IMR-90 (cell line): ENCODE data around the gene EXOC6B.

Experiments
- CEBPB ChIP-seq: IDR thresholded peaks from 2 replicates; pipeline ENCODE4 v1.6.1; 2012; ENCODE audit warnings: low read depth, low read length, improper control_type of control experiment
- FOS ChIP-seq: fragments of 150-350 bp; IDR thresholded peaks from 2 replicates; pipeline ENCODE4 v1.6.1; 2016; ENCODE audit warnings: low read depth, low read length
- MAFK ChIP-seq: IDR thresholded peaks from 2 replicates; pipeline ENCODE4 v1.6.1; 2012; ENCODE audit warnings: low read depth, low read length, improper control_type of control experiment
- MAZ ChIP-seq: IDR thresholded peaks from 2 replicates; pipeline ENCODE4 v1.6.1; 2012; ENCODE audit warnings: low read depth, mild to moderate bottlenecking, low read length, improper control_type of control experiment, moderate library complexity, borderline replicate concordance
- MXI1 ChIP-seq: IDR thresholded peaks from 2 replicates; pipeline ENCODE4 v1.6.1; 2012; ENCODE audit warnings: low read depth, mild to moderate bottlenecking, low read length, moderate library complexity, borderline replicate concordance
- NFE2L2 ChIP-seq: fragments of 150-350 bp; IDR thresholded peaks from 2 replicates; pipeline ENCODE4 v1.6.1; 2016; ENCODE audit warnings: low read depth, mild to moderate bottlenecking, low read length
- POLR2A ChIP-seq: IDR thresholded peaks from 2 replicates; pipeline ENCODE4 v1.6.1; 2012; ENCODE audit warnings: mild to moderate bottlenecking, low read depth, low read length
- RAD21 ChIP-seq: IDR thresholded peaks from 2 replicates; pipeline ENCODE4 v1.6.1; 2012; ENCODE audit warnings: low read length, improper control_type of control experiment
- RCOR1 ChIP-seq: IDR thresholded peaks from 2 replicates; pipeline ENCODE4 v1.6.1; 2012; ENCODE audit warnings: mild to moderate bottlenecking, low read length, improper control_type of control experiment; ENCODE audit not compliant: insufficient replicate concordance
- RFX5 ChIP-seq: IDR thresholded peaks from 2 replicates; pipeline ENCODE4 v1.8.0; 2012; ENCODE audit warnings: low read depth, mild to moderate bottlenecking, low read length, moderate library complexity
- SMC3 ChIP-seq: fragments of 150-350 bp; IDR thresholded peaks from 2 replicates; pipeline ENCODE4 v1.6.1; 2016; ENCODE audit warnings: low read depth, mild to moderate bottlenecking, antibody characterized with exemption, low read length, moderate library complexity
- TF ChIP-seq, protein P1 (sequence below): conservative IDR thresholded peaks from 2 replicates; pipeline ENCODE4 v1.5.1; 2012; ENCODE audit warnings: mild to moderate bottlenecking, low read depth, low read length, improper control_type of control experiment
- TF ChIP-seq, protein P2 (sequence below): fragments of 150-350 bp; IDR thresholded peaks from 2 replicates; pipeline ENCODE4 v1.6.1; 2016; ENCODE audit warnings: low read depth, mild to moderate bottlenecking, low read length, moderate library complexity, borderline replicate concordance

DNA sequence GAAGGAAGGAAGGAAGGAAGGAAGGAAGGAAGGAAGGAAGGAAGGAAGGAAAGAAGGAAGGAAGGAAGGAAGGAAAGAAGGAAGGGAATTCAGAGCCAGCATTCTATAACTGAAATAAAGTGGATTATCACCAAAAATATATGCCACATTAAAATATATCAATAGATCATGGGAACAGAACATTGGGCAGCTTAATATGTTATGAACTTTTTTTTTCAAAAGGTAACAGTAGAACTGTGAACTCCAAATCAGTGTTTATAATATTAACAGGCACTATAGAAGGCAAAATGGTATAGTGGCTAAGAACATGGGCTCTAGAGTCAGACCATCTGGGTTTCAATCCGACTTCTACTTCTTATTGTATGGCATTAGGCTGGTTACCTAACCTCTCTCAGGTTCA is 313.5 kb downstream of the EXOC6B start:
- TF ChIP-seq POLR2A (no peak), RAD21 (no peak), MXI1 (no peak), CEBPB (no peak), RFX5 (no peak), RCOR1 (no peak), SMC3 (no peak), FOS (no peak), MAZ (no peak), NFE2L2 (no peak), MAFK (no peak)
- TF ChIP-seq, protein P1, sequence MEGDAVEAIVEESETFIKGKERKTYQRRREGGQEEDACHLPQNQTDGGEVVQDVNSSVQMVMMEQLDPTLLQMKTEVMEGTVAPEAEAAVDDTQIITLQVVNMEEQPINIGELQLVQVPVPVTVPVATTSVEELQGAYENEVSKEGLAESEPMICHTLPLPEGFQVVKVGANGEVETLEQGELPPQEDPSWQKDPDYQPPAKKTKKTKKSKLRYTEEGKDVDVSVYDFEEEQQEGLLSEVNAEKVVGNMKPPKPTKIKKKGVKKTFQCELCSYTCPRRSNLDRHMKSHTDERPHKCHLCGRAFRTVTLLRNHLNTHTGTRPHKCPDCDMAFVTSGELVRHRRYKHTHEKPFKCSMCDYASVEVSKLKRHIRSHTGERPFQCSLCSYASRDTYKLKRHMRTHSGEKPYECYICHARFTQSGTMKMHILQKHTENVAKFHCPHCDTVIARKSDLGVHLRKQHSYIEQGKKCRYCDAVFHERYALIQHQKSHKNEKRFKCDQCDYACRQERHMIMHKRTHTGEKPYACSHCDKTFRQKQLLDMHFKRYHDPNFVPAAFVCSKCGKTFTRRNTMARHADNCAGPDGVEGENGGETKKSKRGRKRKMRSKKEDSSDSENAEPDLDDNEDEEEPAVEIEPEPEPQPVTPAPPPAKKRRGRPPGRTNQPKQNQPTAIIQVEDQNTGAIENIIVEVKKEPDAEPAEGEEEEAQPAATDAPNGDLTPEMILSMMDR: no peak
- TF ChIP-seq, protein P2, sequence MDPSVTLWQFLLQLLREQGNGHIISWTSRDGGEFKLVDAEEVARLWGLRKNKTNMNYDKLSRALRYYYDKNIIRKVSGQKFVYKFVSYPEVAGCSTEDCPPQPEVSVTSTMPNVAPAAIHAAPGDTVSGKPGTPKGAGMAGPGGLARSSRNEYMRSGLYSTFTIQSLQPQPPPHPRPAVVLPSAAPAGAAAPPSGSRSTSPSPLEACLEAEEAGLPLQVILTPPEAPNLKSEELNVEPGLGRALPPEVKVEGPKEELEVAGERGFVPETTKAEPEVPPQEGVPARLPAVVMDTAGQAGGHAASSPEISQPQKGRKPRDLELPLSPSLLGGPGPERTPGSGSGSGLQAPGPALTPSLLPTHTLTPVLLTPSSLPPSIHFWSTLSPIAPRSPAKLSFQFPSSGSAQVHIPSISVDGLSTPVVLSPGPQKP: no peak
